NCI-H1436 treated with DMSO at 0.1 percent for 48 hours (cell line): Measurements from ENCODE around the gene HIVEP3.

Source experiments
- DNase-seq: peaks from one replicate; lab custom pipeline; 2025; lab: John Stamatoyannopoulos, UW

HIVEP3 gene

DNA sequence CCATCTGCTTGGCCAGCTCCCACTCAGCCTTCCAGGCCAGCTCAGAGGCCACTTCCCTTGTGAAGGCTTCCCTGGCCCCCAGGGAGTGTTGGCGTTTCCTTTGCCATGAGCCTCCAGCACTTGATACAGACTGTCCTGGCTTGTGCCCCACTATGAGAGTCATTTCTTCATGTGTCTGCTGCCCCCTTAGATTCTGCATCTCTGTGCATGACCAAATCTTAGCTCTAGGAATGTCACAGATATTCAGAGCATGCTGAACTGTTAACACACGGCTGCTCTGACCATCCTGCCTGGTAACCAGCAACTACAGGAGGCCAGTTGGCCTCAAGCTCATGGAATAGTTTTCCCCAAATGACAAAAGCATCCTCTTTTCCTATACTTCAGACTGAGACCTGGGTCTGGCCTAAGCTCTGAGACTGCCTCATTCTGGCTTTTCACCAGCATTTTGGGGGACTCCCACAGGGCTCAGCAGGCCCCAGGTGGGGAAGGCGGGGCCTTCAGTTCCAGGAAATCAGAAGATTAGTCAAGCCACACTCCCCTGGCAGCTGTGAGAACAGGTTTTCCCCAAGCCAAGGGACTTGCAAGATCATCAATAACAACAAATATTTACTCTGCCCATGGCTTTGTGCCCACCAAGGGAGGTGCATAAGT is 251.6 kb downstream of the HIVEP3 start:
- no peak for DNase-seq

DNA sequence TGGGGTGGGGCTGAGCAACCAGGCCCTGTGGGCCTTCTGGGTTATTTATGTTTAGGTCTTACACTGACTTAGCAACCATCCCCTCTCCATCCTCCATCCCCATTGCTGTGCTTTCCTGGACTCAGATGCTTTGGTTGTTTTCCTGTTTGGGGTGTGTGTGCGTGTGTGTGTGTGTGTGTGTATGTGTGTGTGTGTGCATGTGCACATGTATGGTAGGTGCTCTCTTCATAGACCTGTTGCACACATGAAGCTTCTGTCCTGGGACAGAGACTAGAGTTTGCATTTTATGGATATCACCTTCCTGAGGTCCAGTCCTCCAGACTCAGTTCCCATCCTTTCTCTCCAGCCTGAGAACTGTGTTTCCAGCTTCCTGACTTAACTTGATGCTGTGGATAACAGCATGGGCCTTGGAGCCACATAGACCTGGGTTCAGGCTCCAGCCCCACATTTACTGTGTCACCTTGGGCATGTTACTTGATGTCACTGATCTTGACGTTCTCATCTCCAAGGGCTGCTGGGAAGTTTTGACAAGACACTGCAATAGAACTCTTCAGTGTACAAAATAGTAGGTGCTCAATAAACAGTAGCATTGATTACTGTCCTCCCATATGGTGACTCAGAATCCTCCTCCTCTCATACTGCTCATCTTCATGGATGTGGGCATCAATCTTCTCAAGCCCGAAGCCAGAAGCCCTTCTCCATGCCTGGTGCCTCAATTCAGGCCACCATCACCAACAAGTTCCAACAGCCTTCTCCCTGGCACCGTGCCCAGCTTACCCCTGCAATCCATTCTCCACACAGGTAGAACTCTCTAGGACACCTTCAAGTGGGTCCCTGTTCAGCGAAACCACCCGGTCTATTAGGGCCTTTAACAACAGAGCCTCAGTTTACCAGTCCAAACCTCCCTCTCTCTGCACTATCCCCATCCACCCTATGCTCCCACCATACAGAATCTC is 252.5 kb downstream of the HIVEP3 start:
- DNase-seq, result no peak

DNA sequence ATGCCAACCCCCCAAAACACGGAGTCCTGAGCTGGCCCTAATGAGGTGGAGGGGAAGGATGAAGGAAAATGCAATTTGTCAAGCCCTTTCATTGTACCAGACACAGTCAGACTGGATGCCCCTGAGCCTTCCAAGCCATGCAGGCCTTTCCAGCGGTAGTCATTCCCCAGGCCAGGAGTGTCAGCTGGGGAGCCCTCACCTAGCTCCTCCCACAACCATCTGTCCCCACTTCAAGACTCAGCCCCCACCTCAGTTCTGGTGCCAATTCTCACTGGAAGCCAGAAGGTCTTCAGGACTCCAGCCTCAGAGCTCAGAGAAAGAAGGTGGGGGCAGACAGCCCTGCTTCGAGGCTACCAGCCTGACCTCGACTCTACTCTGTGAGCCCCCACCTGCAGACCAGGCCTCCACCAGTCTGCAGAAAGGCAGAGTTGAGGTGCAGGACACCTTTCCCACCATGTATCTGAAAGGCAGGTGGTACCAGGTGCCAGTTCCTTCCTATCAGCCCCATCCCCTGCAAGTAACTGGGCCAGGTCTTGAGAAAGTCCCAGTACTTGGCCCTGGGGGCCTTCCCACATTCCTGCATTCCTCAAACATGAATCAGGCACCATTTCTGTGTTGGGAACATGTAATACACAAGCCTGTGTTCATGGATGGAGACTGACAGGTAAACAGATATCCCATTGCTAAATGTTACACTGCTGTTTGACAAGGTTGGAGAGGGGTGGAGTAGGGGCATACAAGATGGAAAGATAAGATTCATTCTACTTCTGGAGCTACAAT is 253.7 kb downstream of the HIVEP3 start:
- no peak for DNase-seq

DNA sequence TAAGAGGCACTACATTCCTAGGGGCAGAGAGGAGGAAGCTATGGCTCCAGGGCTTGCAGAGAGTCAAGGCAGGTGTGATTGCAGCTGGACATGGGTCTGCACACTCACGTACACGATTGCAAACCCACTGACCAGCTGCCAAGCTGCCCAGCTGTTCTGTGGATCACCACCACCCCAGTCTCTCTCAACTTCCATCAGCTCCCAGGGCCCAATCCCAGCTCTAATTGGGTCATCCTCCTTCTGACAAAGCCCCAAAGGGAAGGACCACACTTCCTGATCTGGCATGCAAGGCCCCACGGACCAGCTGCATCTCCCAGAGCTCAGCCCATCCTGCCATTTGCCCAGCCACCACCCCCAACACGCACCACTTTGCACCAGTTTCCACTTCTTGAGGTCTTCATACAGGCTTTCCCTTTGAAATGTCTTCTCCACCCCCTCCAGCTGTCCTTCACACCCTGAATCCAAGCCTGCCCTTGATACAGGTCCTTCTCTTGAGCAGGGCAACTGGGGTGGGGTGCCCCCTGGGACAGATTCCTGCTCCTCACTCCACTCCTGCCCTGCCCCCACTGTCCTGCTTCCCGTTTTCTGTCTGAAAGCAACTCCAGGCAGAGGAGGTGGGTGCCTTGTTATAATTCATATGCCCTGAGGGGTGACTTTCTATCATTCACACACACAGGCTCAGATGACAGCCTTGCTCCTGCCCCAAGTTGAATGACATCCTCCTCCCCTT is 254.9 kb downstream of the HIVEP3 start:
- no peak for DNase-seq

DNA sequence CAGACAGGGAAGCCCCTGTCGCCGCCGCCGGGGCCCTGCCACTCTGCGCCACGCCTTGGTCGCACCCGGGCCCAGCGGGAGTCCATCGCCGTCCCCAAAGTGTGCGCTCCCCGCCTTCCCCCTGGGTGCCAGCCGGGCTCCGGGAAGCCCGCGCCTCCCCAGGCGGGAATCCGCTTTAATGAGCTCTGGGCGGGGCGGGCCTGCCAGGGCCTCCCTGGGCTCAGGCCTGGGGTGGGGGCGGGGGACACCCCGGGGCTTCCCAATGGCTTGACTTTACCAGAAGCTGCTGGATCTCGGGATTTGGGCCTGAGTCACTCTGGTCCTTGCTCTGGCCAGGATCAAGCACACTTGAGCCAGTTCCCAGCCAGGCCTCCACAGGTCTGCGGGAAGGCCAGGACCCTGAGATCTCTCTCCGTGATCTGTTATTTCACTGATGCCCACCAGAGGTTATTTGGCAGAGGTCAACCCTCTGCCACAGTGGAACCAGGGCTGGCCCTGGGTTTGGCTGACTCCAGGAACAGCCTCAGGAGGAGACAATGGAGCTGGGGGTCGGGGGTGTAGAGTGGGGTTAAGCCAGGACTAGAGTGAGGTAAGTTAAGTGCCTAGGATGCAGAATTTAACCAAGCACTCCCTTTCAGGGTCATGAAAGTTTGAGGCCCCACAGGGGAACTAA is 255.8 kb downstream of the HIVEP3 start:
- DNase-seq, result no peak

DNA sequence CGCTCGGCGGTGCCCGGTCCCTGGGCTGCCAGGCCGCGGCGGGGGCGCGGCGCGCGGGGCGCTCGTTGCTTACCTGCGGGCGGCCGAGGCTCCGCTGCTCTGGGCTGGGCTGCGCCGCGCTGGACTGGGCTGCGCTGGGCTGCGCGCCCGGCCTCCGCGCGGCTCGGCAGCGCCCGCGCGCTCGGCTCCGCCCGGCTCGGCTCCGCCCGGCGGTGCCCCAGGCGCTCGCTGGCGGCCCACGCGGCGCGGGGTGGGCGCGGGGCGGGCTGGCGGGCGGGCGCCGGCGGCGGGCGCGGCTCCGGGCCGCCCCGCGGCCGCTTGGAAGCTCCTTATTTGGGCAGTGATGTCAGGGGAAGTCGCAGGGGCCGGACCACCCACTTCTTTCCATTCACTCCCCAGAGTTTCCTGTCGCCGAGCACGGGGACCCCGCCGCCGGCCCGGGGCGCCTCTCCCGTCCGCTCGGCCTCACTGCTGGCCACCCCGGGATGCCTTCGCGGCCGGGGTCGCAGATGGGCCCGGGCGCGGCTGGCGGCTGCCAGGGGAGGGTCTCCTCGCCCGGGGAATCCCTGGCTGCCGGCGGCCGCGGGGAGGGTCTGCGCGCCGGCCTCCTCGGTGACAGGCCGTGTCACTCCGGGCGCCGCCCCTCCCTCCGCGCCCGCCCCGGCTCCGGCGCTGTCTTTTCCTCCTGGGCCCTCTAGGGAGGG is 256.5 kb downstream of the HIVEP3 start:
- no peak for DNase-seq

DNA sequence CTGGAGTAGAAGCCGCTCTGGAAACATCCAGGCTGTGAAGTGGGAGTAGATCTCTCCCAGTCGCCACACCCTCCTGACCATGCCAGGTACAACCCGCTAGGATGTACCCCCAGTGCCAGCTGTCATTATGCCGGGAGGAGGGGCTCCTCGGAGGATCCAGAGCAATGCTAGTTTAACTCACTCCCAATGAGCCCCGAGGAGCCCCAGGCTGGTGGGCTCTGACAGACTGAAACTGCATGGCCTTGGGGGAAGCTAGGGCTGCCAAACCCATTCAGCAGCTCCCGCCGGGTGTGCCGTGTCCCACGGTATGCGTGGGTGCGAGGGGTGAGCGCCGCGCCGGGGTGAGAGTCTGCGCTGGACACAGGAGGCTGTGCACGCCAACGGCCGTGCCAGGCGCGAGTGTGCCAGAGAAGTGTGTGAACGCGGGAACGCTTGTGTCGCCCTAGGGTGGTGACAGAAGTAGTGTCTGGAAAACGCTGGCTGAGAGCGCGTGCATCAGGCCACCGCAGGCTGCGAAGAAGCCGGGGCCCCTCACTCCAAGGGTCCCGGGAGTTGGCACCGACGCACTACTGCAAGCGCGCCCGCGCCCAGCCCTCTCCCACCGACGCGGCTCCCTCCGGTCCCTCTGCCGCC is 257.2 kb downstream of the HIVEP3 start:
- no peak for DNase-seq

DNA sequence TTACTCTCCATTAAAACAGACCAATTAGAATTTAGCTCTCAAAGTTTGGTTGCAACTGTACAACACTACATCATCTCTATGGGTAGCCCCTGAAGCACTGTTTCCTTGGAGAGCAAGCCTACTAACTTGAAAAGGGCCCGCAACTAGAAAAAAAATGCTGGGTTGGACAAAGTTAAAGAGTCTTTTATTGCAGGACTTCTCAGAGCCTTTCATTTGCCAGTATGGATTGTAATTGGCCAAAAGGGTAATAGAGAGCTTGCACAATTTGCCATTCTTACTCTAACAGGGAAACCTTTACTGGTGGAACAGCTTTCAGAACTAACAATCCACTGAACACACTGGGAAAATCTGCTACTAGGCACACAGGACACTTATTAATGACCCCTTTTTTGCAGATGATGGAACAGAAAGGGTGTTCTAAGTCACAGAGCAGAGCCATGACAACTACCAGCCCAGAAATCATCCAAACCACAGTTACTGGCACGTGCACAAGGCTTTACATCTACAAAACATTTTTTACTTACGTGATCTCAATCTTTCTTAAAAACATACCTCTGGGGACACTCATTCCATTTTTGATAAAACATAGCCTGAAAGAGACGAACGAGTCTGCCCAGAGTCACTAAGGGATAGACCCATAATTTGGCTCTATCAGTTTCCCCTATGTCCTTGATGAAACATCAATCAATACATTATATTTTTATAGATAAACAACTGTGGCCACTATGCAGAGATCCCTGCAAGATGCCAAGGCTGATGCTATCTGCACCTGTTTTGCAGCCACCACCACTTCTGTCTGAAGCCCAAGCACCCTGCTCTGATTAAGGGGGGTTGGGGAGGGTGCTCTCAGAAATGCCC is 257.9 kb downstream of the HIVEP3 start:
- no peak for DNase-seq

DNA sequence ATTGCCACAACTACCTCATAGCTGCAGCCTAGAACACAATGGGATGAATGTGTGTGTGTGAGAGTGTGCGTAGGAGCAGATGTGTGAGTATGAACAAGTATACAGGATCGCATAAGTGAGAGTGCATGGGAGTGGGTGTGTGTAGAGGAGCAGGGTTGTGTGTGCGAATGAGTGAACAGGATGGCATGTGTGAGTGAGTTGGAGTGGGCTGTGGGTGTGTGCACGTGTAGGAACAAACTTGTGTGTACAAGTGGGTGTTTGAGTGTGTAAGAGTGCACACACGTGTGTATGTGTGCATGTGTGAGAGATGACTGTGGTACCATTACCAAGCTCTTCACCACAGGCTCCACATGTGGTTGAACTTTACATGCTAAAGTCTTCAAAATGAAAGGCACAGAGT is 258.8 kb downstream of the HIVEP3 start:
- DNase-seq, result no peak

DNA sequence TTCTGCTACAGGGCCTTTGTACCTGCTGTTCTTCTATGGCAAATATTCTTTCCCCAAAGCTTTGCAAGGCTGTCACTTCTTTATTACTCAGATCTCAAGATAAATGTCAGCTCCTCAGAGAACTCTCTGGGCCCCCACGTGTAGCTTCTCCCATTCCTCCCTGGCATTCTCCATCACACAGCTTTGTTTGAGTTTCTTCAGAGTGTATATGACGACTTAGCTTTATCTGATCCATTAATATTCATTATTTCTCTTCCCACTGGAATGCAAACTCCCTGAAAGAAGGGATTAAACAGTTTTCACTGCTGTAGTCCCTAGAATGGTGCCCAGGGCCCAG is 259.6 kb downstream of the HIVEP3 start:
- DNase-seq, result no peak

DNA sequence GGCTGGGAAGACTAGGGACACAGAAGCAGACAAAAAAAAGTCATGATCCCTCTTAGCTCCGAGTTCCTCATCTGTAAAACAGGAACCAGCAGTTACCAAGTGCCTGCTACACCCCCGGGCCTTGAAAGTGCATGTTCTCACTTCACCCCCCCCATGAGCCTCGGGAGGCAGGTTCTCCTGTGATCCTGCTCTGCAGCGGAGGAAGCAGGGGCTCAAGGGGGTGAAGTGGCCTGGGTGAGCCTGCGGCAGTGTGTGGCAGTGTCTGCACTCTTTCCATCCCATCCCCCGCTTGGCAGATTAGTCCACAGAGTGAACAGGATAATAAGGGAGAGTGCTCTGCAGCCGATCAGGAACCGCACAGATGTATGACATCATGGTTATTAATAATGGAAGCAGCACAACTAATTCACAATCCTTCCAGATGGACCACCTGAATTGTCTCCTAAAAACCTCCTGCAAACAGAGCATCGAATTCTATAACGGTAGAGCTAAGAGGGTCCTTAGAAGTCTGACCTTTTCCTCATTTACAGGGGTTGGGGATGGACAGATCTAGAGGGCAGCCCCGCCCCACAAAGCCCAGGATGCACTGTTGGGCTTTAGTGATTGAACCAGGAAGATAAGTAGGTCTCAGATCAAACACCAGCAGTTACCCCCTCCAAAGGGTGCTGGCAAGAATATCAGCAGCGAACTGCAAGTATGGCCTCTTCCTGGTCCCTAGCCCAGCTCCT is 260.1 kb downstream of the HIVEP3 start:
- DNase-seq, result no peak

DNA sequence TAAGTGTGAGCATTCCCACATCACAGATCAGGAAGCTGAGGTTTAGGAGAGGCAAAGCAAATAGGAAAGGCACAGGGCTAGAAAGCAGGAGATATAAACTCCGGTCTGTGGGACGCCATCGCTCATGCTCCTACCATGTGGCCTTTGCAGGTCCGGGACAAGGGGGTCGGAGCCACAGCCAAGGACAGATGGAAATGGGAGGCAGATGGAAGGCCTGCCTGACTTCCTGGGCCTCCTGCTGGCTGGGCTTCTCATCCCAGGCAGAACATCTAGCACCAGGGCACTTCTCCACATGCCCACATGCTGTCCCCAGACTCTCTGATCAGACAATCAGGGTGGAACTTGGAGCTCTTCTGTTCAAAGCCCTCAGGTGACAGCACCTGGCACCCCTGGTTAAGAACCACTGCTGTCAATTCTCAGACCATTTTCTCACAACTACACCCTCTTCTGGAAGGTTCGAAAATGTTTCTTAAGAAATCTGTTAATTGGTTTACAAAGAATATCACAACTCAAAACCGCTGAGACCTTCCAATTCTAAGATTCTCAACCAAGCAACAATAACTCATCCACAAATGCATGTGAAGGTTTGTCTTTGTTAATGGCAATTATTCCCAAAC is 260.9 kb downstream of the HIVEP3 start:
- no peak for DNase-seq

DNA sequence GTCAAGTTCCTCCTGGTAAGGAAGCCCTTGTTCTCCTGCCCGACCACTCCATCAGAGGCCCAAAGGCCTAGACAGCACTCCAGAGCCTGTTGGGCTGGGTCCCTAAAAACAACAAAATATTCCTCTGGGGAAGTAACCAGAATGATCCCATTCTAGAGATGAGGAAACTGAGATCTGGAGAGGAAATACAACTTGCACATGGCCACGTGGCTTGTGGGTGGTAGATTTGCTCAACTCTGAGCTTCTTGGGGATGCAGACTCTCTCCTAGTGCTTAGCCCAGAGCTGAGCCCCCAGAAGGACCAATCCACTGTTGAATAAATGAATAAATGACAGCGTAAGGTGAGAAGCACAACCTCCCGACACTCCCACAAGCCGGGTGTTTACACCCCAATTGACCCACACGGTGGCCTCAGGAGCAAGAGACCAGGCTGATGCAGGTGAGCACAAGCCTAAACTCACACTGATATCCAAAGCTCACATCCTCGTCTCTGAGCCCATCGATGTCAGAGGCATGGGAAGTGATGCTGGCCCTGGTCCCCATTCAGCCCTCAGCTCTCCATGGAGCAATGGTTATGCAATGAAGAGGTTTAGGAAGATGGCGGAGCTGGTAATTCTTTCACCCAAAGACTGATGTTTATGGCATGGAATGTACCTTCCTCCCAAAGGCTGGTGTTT is 261.8 kb downstream of the HIVEP3 start:
- no peak for DNase-seq

DNA sequence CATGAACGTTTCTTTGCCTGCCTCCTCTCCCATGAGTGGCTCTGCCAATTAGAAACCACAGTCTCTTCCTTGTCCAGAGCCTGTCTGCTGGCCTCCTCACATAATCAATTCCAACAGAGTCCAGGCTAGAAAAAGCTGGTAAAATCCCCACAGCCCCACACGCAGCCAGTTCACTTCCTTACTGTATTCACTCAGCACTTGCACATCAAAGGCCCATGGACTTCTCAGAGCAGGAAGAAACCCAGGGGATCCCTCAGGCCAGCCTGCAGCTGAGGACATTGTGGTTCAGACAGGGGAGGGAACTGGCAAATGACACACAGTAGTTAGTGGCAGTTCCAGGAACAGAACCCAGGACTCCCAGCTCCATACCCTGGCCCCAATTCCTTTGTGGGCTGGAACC is 262.7 kb downstream of the HIVEP3 start:
- DNase-seq, result no peak

DNA sequence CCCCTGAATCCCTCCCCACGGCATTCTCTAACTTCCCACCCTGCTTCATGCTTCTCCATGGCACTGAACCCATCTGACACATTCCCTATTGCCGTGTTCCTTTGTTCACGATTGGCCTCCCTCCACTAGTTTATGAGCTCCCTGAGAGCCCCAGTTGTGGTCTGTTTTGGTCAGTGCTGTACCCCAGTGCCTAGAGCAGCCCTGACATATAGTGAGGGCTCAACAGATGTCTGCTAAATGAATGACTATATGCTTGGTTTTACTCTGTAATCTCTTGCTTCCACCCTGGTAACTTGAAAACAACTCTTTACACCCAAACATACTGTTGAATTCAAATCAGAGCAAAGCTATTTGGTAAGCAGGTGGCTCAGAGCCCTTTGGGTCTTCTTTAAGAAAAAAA is 263.1 kb downstream of the HIVEP3 start:
- DNase-seq, result no peak

DNA sequence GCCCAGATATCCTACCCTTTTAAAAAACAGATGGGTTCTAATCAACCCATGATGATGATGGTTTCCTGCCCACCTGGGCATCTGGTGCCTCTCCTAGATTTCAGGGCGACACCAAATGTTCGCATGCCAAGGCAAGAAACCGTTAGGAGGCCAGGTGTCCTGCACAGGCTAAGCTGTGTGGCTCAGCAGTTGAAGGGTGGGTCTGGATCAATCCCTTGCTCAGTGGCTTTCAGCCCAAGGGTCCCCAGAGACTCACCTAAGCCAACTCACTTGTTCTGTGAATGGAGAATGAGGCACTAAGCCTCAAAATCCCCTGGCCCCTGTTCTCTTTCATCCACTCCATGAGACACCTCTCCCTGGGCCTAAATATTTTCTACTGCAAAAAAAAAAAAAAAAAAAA is 265.1 kb downstream of the HIVEP3 start:
- no peak for DNase-seq

DNA sequence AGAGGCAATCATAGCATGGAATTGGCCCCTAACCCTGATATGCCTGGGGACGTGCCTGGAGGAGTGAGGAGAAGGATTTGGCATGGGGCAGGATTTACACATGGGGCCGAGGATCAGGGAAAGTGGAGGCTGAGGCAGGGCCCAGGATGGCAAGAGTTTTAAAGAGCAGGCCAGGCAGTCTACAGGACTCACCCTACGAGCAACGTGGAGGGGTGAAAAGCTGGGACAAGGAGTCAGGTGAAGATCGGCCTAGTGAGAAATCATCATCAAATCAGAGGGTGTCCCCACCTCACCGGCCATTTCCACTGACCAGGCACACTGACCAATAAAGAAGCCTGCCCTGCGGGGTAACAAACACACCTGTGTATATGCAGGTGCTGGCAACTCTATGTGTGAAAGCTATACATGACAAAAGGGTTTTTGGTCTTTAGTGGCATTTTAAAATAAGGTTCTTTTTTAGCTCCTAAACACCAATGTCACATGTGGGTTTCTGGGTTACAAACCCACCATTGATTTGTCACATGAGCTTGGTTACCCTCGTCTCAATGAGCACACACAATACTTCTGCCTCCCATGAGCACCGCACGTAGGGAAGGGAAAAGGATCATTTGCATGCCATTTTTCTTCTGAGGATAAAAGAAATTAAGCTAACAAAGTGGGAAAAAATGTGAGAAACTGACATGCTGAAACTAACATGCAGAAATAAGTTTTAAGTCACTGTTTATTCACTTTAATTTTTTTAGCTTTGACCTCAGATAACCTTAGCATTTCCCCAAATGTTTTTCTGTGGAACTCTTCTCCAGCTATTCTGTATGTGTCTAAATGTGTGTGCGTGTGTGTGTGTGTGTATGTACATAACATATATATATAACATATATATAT is 266.1 kb downstream of the HIVEP3 start:
- DNase-seq, result no peak
